Ovary (tissue), 3 donors: ENCODE measurements around the gene SH3PXD2A.

Source experiments
- EP300 ChIP-seq: sonication (generic); formaldehyde crosslinking; IDR thresholded peaks from one replicate; pipeline ENCODE4 v1.6.1; 2017; ENCODE audit warnings: antibody characterized with exemption
- POLR2A ChIP-seq: fragments of 450-650 bp; IDR thresholded peaks from one replicate; pipeline ENCODE4 v1.6.1; 2017; ENCODE audit warnings: antibody characterized with exemption, mild to moderate bottlenecking, moderate library complexity
- TF ChIP-seq, protein P1 (sequence below), 3 donors: fragments of 450-650 bp in 2 of 3; fragments of 200-600 bp in 1 of 3; IDR thresholded peaks; one replicate each; pipeline versions ENCODE4 v1.5.1 to v1.8.0; 2016 to 2022; ENCODE audit warnings: antibody characterized with exemption in 3 of 3, mild to moderate bottlenecking in 1 of 3
- donor health status: DM: no; HTN: no; CAD: no.

DNA sequence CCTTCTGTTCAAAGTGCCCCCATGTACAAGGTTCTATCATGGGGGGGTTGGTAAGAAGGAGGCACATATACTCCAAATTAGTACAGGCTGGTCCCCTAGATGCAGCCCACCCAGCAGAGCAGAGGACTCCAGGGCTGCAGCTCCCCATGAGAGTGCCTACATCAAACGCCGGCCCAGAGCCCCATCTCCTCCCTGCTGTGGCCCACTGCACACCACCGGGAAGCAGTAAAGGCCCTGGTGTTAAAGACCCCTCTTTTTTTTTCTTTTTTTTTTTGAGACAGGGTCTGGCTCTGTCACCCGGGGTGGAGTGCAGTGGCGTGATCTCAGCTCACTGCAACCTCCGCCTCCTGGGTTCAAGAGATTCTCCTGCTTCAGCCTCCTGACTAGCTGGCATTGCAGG, 47.4 kb downstream of the SH3PXD2A start:
- TF ChIP-seq, protein P1, sequence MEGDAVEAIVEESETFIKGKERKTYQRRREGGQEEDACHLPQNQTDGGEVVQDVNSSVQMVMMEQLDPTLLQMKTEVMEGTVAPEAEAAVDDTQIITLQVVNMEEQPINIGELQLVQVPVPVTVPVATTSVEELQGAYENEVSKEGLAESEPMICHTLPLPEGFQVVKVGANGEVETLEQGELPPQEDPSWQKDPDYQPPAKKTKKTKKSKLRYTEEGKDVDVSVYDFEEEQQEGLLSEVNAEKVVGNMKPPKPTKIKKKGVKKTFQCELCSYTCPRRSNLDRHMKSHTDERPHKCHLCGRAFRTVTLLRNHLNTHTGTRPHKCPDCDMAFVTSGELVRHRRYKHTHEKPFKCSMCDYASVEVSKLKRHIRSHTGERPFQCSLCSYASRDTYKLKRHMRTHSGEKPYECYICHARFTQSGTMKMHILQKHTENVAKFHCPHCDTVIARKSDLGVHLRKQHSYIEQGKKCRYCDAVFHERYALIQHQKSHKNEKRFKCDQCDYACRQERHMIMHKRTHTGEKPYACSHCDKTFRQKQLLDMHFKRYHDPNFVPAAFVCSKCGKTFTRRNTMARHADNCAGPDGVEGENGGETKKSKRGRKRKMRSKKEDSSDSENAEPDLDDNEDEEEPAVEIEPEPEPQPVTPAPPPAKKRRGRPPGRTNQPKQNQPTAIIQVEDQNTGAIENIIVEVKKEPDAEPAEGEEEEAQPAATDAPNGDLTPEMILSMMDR (IDR thresholded peaks at IDR 0.05), result no peak
- TF ChIP-seq POLR2A (no peak), EP300 (no peak)
